Sciatic nerve (tissue), 2 donors: ENCODE results near the gene NEURL1. TPM values are rescaled to one million over a fixed set of nuclear protein-coding genes. Genes with fewer than 3 reads are reported as not detected.

ENCODE experiments used
- ATAC-seq: fragments of 200-7000 bp; cut with Tn5 transposase; one replicate; pipeline ENCODE4 v1.9.1; 2020; ENCODE audit warnings: mild to moderate bottlenecking, moderate library complexity
- DNase-seq: peaks from one replicate; pipeline ENCODE4 v3.0.0-alpha.2; 2020; ENCODE audit warnings: low spot score
- intact Hi-C: fragments of 100-400 bp; cut with DNase I; formaldehyde crosslinking; loops from one replicate; pipeline ENCODE4 v1.14.2; 2022
- total RNA-seq: library from RNA; stranded (reverse); fragmentation: NEBNext Ultra II Directional; extraction: Animal tissue kit (Norgen Biotek cat#: 25700); gene quantifications from one replicate; pipeline ENCODE4 v1.2.1, GENCODE V29; 2021
- donor health status: DM: no; HTN: no; CAD: no.
- donor health status: DM: no; HTN: no; CAD: no.

The NEURL1 gene
- total RNA-seq, 1 donor from 2014 or later, result 0.36 TPM

DNA sequence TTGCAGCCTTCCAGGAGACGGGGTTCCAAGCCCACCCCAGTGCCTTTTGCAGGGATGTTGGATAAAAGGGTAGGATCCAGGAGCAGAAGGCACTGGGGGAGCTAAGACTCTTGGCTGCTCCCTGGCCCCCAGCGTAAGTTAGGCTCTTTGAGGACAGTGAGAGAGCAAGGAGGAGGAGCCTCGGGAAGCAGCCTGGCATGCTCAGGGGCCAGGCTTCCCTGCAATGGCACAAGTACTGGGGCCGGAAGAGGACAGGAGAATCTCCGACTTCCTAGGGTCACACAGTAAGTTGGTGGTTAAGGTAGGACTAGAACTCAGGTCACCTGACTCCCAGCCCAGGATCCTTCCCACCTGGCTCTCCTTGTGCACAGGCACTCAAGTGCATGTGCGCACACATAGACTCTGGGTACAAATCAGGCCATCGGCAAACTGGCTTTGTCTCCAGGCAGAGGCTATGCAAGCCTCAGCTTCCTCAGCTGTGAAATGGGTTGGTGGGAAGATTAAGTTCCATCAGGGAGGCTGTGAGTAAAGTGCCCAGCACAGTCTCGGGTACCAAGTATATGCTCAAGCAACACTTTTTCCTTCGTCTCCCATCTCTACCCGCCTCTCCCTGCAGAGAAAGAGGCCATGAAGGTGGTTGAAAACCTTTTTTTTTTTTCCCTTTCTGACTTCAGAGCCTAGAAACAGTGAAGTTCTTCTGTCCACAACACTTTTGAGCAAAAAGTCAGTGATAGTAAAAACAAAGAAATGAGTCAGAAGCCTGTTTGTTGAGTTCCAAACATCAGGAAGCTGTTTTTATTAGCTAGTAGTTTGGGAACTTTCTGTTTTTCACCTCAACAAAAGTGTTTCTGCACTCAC, 79.1 kb downstream of the NEURL1 start:
- intact Hi-C loops, result no loop called here
- ATAC-seq (no peak), DNase-seq (no peak)

DNA sequence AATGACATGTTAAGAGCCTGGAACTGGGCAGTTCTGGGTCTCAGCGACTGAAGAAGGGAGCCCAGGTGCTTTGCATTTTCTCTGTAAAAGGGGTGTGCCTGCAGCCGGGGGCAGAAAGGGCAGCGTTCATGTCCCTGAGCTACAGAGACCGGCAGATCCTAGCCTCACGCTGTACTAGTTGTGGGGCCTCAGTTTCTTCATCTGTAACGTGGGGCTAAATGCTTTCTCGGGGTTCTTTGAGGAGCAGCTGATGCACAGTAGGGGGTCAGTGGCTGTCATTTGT, 79.6 kb downstream of the NEURL1 start:
- intact Hi-C loops, result no loop called here
- DNase-seq (no peak), ATAC-seq (no peak)

DNA sequence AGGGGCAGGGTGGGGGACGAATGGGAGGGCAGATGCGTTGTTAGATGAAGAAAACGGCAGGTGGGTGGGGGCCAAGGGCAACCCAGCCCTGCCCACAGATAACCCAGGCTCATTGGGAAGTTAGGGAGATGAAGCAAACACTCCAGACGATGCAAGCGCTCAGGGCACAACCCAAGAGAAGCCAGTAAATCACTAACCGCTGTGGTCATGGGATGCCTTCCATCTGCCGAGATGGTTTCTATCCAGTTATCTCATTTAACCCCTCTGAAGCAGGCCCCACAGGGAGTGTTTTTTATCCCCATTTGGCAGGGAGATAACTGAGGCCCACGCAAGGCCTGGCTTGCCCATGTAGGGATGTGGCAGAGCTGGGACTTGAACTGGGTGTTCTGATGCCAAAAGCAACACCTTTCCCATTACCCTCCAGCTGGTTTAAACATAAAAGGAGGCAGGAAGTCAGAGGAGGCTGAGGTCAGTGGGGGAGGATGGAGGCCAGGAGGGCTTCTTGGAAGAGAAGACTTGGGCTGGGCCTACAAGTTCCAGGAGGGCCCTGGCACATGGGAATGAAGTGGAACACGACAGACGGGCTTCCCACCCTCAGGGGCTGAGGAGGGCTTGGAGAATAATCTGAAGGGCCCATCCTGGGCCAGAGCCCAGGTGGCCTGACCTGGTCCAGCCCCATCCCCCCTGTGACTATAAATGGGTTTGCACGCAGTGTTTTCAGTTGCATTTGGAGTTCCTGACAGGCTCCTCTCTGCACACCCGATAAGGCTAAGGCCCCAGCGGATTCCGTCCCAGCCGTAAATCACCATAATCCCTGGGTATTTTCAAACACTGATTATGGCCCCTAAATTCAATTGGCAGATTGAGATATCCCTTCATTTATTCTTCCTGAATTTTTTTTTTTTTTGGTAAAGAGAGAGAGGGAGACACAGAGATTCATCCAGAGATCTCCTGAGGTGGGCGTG, 80.9 kb downstream of the NEURL1 start:
- DNase-seq (no peak), ATAC-seq (no peak)
- intact Hi-C loops, result no loop called here

DNA sequence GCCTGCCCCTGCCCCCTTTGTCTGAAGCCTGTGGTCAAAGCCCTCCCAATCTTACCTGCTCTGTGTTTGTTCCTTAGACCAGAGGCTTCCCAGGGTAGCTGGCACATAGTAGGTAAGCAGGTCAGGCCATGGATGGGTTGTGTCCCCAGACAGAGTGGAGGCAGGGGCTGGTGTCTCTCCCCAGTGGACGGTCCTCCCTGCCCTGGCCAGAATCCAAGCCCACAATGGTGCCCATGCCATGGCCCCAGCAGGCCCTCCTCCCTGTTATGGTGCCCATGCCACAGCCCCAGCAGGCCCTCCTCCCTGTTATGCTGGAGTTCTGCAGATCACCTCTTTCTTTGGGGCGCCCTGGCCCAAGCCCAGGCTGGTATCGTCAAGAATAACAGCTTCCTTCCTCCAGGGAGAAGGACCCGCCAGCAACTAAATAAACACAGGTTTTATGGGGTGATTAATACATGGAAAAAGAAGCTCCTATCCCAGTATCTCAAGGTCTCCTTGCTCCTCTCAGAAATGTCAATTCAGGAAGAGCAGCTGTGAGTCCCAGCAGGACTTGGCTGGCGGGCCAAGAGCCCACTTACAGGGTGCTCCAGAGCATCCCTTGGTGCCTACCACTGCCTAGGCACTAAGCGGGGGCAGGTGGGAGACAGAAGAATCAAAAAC, 82.0 kb downstream of the NEURL1 start:
- intact Hi-C loops, result no loop called here
- ATAC-seq, result no peak
- DNase-seq, result no peak

DNA sequence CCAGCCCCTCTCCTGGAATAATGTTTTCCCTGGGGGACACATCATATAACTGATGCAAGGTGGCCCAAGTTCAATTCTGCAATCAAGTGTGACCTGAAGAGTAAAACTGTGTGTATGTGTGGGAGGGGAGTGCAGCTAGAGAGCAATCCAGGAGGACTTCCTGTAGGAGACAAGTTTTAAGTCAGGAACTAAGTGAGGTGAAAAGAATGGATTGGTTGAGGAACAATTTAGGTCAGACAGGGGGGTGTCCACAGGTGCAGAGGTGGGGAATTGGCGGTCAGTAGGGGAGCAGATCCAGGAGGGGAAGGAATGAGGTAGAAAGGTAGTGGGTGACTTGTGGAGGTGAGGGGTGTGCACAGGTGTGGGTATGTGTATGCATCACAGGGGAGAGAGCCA, 82.6 kb downstream of the NEURL1 start:
- intact Hi-C loops, result no loop called here
- no peak for ATAC-seq
- DNase-seq, result no peak

DNA sequence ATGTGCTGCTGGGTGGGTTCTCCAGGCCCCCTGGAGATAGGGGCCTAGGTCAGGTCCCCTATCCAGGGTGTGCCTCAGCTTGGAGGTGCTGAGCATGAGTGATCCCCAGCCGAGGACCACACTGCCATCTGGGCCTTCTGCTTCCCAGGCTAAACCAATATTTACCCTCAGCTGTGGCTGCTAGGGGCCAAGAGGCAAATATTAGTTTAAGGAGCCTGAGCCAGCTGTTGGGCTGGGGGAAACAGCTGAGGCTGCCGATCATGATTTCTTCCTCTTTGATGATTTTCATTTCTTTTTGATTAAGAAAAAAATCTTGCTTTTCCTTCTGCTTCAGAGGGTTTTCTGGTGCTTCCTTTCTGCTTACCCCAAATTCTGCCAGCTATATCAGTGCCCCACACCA, 83.4 kb downstream of the NEURL1 start:
- ATAC-seq (no peak), DNase-seq (no peak)
- intact Hi-C loops, result no loop called here

DNA sequence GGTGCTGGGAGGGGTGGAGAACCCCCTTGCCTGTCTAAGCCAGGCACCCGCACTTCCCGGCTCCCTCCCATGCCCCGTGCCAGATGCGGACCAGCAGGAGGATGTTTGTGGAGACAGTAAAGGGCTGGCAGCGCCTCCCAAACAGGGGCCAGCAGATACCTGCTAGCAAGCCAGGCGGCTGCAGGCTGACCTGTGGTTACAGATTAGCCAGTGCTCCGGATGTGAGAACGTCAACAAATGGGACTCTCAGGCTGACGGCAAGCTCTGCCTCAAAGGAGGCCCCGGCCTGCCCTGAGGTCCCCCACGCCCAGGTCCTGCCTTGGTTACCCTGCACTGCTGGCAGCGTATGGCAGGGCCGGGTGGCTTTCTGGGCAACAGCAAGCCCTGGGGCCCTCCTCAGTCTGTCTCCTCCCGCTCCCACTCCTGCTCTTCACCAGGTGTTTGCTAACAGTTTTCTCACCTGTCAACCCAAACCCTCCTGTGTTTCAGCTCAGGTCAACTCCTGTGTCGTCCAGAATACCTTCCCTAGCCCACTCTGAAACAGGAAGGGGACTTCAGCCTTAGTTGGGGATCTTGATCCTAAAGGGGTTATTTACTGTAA, 85.4 kb downstream of the NEURL1 start:
- ATAC-seq (no peak), DNase-seq (no peak)
- intact Hi-C loops, result no loop called here

DNA sequence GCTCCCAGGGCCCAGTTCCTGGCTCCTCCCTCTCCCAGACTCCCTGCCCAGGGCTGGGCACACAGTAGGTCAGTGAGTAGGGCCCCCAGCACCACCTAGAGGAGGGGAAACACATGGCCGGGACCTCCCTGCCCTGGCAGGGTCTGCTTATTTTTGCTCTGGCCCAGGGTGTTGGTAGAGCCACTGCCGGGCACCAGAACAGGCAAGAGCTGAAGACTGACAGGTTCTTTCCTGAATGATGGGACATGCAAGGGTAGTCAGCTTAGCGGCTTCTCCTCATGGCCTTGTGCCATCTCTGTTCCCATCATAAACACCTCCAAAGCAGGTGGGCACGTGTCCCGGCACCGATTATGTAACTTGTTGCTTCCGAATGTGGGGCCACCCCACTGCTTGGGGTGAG, 86.5 kb downstream of the NEURL1 start:
- ATAC-seq (no peak), DNase-seq (no peak)
- intact Hi-C loops, result no loop called here

DNA sequence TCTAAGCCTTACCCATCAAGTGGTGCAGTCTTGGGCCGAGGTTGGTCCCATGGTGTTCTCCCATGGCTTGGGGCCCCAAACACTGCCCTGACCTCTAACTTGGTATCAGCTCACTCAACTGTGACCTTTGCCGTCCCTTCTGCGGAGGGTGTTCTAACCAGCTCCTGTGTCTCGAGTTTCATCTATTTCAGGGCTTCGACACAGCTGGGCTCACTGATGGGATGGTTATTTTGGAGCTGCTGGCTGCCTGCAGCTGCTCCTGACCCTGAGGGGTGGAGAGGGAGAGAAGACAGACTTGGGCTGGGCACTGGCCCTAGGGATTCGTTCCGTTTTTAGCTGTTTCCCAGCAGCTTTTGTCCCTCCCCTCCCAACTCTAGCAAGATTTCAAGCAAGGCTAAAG, 86.9 kb downstream of the NEURL1 start:
- intact Hi-C loops, result no loop called here
- ATAC-seq (no peak), DNase-seq (no peak)

DNA sequence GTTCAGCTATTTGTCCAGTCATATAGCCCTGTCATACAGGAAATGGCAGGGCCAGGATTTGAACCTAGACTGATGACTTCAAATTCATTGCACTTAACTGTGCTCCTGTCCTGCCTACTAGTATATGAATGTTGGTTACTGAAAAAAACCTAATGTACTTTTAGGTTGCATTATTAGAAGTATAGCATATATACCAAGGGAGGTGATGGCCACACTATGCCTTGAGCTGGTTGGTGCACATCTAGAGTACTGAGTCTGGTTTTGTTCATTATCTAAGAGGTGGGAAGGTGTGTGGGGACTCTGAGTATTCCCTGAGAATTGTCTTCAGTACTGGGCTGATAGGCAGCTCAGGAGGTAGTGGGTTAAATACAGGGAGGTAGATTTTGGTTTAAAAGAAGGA, 88.0 kb downstream of the NEURL1 start:
- ATAC-seq (no peak), DNase-seq (no peak)
- intact Hi-C loops, result no loop called here

DNA sequence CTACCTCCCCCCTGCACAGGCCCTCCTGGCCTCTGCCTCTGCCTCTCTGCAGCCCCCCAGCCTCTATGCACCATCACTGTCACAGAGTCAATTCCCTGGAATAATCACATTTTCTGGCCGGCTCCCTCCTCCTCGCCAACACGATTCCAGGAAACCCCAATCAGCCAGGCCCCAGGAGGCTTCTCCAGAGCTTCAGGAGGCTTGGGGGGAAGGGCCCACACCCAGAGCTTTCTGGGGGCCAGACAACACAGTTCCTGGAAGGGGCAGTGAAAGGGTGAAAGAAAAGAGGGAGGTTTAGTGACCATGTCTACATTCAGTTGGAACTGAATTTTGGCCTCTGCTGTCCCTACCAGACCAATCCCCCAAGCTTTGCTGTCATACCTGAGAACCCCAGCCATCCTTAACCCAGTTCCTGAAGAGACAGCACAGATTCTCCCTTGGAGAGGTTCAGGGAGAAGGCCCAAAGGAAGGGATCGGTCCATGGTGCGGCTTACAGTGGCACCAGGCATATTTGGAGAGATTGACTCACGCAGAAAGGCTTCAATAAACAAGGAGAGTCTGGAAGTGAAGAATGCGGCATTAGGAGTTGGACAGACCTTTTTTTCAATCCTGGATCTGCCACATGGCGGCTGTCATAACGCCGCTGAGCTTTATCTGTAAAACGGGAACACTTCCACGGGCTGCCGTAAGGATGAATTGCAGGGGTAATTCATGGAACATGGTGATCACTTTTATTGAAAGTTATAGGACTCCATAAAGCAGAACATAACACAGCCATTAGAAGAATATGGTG, 89.0 kb downstream of the NEURL1 start:
- no peak for DNase-seq
- ATAC-seq, result no peak
- intact Hi-C loops, result no loop called here

DNA sequence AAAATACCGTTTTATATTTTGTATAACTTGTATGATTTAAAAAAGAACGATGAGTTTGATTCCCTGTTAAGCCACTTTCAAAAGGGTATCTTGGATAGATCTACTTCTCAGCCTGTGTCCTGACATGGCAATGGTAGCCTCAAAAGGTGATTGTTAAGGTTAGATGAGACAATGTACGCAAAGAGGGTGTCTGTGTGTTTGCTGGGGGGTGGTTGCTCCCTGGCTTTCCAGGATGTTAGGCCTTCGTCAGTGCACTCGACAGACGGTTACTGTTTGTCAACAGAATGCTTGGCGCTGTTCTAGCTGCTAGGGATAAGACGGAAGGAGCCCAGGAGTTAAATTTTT, 90.3 kb downstream of the NEURL1 start:
- intact Hi-C loops, result no loop called here
- DNase-seq (no peak), ATAC-seq (no peak)

DNA sequence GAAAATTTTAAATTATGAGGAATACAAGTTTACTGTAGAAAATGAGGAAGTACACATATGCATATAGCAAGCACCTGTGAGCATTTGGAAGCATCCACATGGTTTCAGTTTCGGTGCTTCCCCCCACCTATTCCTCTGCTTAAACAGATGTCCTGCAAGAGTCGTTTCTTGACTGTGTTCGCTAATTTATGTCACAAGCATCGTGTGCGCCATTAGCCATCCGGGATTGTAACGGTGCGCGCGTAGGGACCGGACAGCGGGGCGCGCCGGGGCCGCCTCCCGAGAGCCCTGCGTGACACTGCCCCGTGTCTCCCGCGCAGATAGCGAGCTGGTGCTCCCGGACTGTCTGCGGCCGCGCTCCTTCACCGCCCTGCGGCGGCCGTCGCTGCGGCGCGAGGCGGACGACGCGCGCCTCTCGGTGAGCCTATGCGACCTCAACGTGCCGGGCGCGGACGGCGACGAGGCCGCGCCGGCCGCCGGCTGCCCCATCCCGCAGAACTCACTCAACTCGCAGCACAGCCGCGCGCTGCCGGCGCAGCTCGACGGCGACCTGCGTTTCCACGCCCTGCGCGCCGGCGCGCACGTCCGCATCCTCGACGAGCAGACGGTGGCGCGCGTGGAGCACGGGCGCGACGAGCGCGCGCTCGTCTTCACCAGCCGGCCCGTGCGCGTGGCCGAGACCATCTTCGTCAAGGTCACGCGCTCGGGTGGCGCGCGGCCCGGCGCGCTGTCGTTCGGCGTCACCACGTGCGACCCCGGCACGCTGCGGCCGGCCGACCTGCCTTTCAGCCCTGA, 90.9 kb downstream of the NEURL1 start:
- ATAC-seq (peak; percentile 59), DNase-seq (no peak)
- intact Hi-C loops, result no loop called here

DNA sequence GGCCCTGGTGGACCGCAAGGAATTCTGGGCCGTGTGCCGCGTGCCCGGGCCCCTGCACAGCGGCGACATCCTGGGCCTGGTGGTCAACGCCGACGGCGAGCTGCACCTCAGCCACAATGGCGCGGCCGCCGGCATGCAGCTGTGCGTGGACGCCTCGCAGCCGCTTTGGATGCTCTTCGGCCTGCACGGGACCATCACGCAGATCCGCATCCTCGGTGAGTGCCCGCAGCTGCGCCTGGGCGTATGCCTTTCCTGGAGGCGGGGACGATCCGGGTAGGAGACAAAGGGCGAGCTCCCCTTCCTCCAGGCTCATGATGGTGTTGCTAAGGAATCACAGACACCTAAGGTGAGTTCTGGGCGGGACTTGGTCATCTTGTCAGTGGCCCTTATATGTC, 91.5 kb downstream of the NEURL1 start:
- intact Hi-C loops, result no loop called here
- no peak for DNase-seq
- ATAC-seq, result no peak

DNA sequence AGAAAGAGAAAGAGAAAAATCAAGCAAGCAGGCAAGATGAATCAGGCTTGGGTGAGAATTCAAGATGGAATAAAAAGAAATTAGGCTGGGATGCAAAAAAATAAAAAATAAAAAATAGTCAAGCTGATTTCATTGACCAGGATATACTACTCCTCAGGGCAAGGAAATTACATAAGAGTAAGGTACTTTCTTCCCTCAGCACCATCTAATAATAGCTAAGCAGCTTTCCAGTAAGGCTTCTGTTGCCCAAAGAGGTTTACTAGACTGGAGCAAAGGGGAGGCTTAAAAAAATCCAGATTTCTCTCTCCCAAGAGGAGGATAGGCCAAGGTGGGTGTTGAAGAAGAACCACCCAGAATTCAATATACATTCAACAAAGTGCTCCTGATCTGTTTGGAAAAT, 93.6 kb downstream of the NEURL1 start:
- intact Hi-C loops, result no loop called here

DNA sequence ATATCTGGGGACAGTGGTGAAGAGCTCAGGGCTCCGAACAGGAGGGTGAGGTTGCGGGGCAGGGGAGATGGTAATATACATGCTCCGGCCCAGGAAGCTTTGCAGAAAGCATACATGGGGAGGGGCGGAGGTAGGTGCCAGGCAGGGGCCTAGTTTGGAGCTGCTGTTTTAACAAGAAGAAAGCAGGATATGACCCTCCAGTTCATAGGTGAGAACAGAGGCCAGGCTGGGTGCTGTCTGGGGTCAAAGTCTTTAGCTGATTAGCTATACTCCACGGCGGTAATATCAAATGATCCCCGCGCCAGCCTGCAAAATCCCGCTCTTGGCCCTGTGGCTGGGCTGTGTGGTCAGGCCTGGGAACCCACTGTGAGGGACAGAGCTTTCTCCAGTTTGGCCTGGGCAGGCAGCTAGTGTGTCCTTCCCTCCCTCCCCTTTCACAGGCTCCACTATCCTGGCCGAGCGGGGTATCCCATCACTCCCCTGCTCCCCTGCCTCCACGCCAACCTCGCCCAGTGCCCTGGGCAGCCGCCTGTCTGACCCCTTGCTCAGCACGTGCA, 95.6 kb downstream of the NEURL1 start:
- no peak for DNase-seq
- no peak for ATAC-seq
- intact Hi-C loops, result no loop called here

More for the DNA sequence above, 93.6 kb downstream of the NEURL1 start:
- DNase-seq, result no peak
- no peak for ATAC-seq

DNA sequence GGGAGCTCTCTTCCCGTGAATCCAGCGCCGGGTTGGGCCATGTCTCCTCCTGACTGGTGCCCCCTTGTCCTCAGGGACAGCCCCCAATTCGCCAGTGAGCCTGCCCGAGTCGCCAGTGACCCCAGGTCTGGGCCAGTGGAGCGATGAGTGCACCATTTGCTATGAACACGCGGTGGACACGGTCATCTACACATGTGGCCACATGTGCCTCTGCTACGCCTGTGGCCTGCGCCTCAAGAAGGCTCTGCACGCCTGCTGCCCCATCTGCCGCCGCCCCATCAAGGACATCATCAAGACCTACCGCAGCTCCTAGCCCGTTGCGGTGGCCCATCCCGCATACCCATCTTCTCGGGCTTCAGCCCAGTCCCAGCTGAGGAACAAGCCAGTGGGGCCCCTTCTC, 96.6 kb downstream of the NEURL1 start:
- intact Hi-C loops, result loop anchor here (10.0 kb wide), 1 partner anchor 275 kb away; no protein-coding TSS in a partner anchor
- ATAC-seq, result no peak

More for the DNA sequence above, 96.6 kb downstream of the NEURL1 start:
- DNase-seq, result no peak
